Left ventricle myocardium inferior (tissue), 1 donor: ENCODE results near the gene POLRMT. TPM values are rescaled to one million over a fixed set of nuclear protein-coding genes. Genes with fewer than 3 reads are reported as not detected.

ENCODE experiments used
- DNase-seq: peaks from one replicate; pipeline ENCODE4 v3.0.0-alpha.2; 2020
- H3K27ac ChIP-seq: fragments of 200-600 bp; replicated peaks from 2 replicates; pipeline ENCODE4 v1.8.0; 2021
- H3K27me3 ChIP-seq: fragments of 200-600 bp; 2 replicates; pipeline ENCODE4 v1.8.0; 2021; ENCODE audit warnings: low read depth
- H3K36me3 ChIP-seq: fragments of 200-600 bp; 2 replicates; pipeline ENCODE4 v1.8.0; 2021
- H3K4me1 ChIP-seq: fragments of 200-600 bp; 2 replicates; pipeline ENCODE4 v1.8.0; 2021
- H3K4me3 ChIP-seq: fragments of 200-600 bp; 2 replicates; pipeline ENCODE4 v1.8.0; 2021; ENCODE audit warnings: mild to moderate bottlenecking, moderate library complexity
- H3K9me3 ChIP-seq: fragments of 200-600 bp; replicated peaks from 2 replicates; pipeline ENCODE4 v1.8.0; 2021
- intact Hi-C: fragments of 100-400 bp; cut with micrococcal nuclease; formaldehyde crosslinking; loops from one replicate; pipeline ENCODE4 v1.11.0; 2022
- total RNA-seq: library from RNA; stranded (reverse); fragmentation: NEBNext Ultra II Directional; extraction: Animal tissue kit (Norgen Biotek cat#: 25700); gene quantifications from one replicate; pipeline ENCODE4 v1.2.1, GENCODE V29; 2021
- TF ChIP-seq, protein P1 (sequence below): fragments of 200-600 bp; IDR thresholded peaks from 2 replicates; pipeline ENCODE4 v1.8.0; 2021; ENCODE audit warnings: antibody characterized with exemption, mild to moderate bottlenecking, borderline replicate concordance
- donor health status: DM: no; HTN: yes; CAD: no; lungs with severe emphysema.

POLRMT gene
- total RNA-seq, 1 donor from 2014 or later = 54.3 TPM

DNA sequence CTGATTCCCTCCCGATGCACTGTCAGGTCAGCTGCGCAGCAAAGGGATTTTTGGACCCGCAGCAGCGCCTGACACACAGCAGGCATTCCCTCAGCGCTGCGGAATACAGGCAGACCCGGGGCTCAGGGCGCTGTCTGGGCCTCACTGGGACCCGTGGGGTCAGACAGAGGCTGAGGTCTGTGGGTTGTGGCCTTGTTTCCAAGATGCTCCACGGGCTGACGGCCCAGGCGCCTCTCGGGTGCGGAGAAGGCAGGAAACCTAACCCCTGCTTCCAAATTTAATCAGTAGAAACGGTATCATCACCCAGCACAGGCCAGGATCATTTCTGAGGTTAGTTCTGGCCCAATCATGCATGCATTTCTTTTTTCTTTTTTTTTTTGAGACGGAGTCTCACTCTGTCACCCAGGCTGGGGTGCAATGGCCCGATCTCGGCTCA lies 30.4 kb upstream of the POLRMT start:
- H3K4me3 ChIP-seq = peak overlapping the region; percentile 100
- H3K27ac ChIP-seq = peak overlapping the region; percentile 90
- H3K27me3 ChIP-seq = no peaks in the 10 kb centered on the region
- DNase-seq = no peak
- peaks cover 63% of the 10 kb centered on the region for H3K4me1 ChIP-seq
- intact Hi-C loops = no loop called here
- H3K9me3 ChIP-seq = peaks cover 2% of the 10 kb centered on the region
- no peaks in the 10 kb centered on the region for H3K36me3 ChIP-seq
- TF ChIP-seq, protein P1, sequence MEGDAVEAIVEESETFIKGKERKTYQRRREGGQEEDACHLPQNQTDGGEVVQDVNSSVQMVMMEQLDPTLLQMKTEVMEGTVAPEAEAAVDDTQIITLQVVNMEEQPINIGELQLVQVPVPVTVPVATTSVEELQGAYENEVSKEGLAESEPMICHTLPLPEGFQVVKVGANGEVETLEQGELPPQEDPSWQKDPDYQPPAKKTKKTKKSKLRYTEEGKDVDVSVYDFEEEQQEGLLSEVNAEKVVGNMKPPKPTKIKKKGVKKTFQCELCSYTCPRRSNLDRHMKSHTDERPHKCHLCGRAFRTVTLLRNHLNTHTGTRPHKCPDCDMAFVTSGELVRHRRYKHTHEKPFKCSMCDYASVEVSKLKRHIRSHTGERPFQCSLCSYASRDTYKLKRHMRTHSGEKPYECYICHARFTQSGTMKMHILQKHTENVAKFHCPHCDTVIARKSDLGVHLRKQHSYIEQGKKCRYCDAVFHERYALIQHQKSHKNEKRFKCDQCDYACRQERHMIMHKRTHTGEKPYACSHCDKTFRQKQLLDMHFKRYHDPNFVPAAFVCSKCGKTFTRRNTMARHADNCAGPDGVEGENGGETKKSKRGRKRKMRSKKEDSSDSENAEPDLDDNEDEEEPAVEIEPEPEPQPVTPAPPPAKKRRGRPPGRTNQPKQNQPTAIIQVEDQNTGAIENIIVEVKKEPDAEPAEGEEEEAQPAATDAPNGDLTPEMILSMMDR = no peak

DNA sequence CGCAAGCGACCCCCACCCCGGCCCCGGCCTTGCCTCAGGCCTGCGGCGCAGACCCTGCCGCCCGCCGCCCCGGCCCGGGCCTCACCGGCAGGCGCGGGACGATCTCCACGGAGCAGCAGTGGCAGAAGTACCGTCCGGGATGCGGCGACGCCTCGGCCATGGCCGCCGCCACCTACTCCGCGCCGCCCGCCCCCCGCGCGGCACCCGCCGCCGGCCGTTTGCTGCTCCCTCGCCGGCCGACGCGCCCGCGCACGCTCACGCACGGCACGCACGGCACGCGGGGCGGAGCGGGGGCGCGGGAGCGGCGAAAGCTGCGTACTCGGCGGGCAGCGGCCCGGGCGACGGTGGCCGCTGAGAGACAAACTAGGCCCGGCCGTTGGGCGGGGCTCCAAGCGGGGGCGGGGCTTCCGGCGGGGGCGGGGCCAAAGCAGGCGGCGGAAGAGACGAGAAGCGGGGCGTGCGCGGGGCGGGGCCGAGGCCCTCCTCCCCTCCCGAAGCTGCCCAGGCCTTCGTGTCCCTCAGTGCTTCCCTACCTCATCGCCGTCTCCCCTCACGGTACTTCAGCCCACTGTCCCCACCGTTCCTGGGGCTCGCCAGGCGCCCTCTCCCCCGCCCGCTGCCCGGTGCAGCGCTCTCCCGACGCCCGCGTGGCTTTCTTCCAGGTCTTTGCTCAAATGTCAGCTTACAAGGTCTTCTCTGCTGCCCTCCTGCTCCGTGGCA lies 29.8 kb upstream of the POLRMT start, which contains the start of gene RNF126:
TSS of gene RNF126 (minus strand) at position 253 of the 720 bp plus-strand sequence. CDS start at position 160, 93 bp downstream.
- TF ChIP-seq, protein P1 = no peak
- DNase-seq = peak; percentile 96
- H3K27ac ChIP-seq = peak within 1 kb of the TSS; percentile 90
- H3K36me3 ChIP-seq = no peaks in the 10 kb centered on the region
- H3K9me3 ChIP-seq = no peaks in the 10 kb centered on the region
- peak within 1 kb of the TSS; percentile 100 for H3K4me3 ChIP-seq
- intact Hi-C loops = no loop called here
- H3K27me3 ChIP-seq = no peaks in the 10 kb centered on the region
- H3K4me1 ChIP-seq = peaks cover 68% of the 10 kb centered on the region

DNA sequence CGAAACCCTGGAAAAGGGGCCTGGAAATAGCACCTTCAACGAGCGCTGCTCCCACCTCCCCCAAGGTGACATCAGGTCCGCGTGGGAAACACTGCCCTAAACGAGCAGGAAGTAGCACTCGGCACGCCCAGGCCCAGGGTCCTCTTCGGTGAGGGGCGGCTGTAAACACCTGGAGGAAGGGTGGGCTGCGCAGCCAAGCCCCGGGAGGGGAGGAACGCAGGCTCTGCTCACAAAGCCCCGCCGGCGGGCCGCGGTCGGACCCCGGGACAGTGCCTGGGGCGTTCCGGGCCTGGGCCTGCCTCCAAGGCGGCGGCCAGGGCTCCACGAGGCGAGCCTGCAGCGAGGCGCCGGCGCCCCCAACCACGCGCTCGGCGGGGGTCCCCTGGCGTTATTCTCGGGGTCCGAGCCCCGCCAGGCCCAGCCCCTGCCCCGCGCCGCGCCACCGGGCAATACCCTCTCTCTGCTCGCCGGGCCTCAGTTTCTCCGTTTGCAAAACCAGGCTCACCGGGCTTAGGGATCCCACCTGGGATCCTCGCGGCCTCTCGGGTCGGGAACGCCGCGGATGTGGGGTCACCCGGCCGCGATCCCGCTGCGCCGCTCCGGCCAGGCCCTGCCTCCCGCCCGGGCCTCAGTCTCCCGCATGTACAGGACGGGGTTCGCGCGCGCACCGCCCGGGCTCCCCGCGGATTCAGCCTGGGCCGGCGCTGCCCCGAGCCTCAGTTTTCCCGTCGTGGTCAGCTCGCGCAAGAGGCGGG lies 29.0 kb upstream of the POLRMT start:
- TF ChIP-seq, protein P1 = no peak
- Histone ChIP-seq H3K36me3 (no peaks in the 10 kb centered on the region), H3K27me3 (no peaks in the 10 kb centered on the region), H3K4me1 (peaks cover 76% of the 10 kb centered on the region), H3K4me3 (peak overlapping the region; percentile 100), H3K27ac (peak overlapping the region; percentile 90), H3K9me3 (no peaks in the 10 kb centered on the region)
- DNase-seq = no peak
- intact Hi-C loops = no loop called here

DNA sequence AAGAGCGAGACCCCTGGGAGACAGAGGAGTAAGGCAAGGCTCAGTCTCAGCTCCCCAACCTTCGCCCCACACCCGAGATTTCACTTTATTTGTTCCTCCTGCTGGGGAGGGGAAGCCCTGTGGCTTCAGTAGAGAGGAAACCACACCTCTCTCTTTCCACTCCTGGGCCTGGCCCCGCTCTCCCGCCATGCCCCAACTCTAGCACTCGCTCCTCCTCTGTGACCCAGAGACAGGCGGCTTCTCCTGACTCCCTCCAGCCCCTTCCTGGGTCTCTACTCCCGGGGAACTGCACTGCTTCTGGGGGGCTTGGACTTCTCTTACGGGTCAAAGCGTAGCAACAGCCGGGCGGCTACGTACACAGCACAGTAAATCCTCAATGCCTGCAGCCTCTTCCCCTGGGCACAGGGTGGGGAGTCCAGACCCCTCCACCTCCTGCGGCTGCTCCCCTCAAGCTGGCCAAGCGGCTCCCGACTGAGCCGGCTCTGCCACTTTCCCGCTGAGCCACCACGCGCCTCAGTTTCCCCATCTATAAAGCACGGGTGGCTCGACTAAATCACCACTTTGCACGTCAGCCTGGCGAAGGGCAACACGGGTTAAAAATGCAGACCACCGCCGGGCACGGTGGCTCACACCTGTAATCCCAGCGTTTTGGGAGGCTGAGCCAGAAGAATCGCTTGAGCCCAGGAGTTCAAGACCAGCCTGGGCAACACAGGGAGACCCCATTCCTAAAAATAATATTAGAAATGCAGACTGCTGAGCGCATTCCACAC lies 28.3 kb upstream of the POLRMT start:
- H3K4me1 ChIP-seq = peaks cover 83% of the 10 kb centered on the region
- intact Hi-C loops = no loop called here
- no peak for DNase-seq
- no peaks in the 10 kb centered on the region for H3K9me3 ChIP-seq
- H3K4me3 ChIP-seq = peak overlapping the region; percentile 100
- H3K36me3 ChIP-seq = no peaks in the 10 kb centered on the region
- TF ChIP-seq, protein P1 = no peak
- H3K27ac ChIP-seq = peak overlapping the region; percentile 90
- no peaks in the 10 kb centered on the region for H3K27me3 ChIP-seq

DNA sequence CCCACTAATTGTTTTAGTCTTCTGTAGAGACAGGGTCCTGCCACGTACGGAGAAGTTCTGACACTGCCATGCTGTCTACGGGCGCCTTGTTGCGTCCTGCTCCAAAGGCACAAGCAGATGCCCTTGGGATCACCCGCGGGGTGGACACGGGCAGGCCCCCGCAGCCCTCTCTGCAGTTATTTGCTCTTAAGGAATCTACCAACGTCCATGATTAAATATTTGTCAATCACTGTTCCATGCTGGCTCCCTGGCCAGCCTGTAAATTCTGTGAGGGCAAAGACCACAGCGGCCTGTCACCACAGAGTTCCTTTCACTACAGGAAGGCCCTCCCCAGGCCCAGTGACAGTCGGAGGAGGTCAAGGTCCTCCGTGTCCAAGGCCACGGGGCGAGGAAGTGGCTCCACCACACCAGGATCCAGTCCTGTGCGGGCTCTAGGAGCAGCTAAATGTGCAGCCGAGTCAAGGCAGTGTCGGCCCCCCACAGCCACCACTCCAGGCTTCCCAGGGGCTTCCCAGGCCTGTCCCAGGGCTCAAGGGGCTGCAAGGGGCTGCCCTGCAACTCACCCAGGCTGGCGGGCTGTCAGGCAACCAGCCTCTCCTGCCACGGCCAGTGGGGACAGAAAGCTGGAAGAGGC lies 27.6 kb upstream of the POLRMT start:
- TF ChIP-seq, protein P1 = no peak
- Histone ChIP-seq H3K4me3 (peak overlapping the region; percentile 100), H3K36me3 (no peaks in the 10 kb centered on the region), H3K4me1 (peaks cover 89% of the 10 kb centered on the region), H3K9me3 (no peaks in the 10 kb centered on the region), H3K27me3 (no peaks in the 10 kb centered on the region), H3K27ac (peak overlapping the region; percentile 90)
- DNase-seq = no peak
- intact Hi-C loops = no loop called here
